CD14-positive monocyte (primary cell): ENCODE results near the gene ARFGEF3. TPM values are rescaled to one million over a fixed set of nuclear protein-coding genes. Genes with fewer than 3 reads are reported as not detected.

Experiments
- DNase-seq, 3 donors: peaks; one replicate each; pipeline ENCODE4 v3.0.0-alpha.2; 2011 to 2022
- H2AFZ ChIP-seq: 2 replicates; pipeline ENCODE4 v1.6.0; 2012; ENCODE audit warnings: mild to moderate bottlenecking, low read depth, low read length, inconsistent platforms; ENCODE audit not compliant: insufficient read depth, poor library complexity, severe bottlenecking
- H3K27ac ChIP-seq, 2 donors: 1 replicate in 1 of 2; 2 replicates in 1 of 2; pipeline ENCODE4 v1.5.1; 2012 to 2013; ENCODE audit warnings: low read length in 2 of 2, control low read depth in 1 of 2, inconsistent platforms in 1 of 2, low read depth in 1 of 2, mild to moderate bottlenecking in 1 of 2
- H3K27me3 ChIP-seq, 2 donors: one replicate each; pipeline versions ENCODE4 v1.6.0 to v1.6.1; 2011 to 2013; ENCODE audit warnings: low read length in 2 of 2; ENCODE audit not compliant: control insufficient read depth in 2 of 2, insufficient read depth in 2 of 2
- H3K36me3 ChIP-seq, 2 donors: replicated peaks in 1 of 2; 1 replicate in 1 of 2; 2 replicates in 1 of 2; pipeline versions ENCODE4 v1.5.1 to v1.6.1; 2012 to 2013; ENCODE audit warnings: low read length in 2 of 2, control low read depth in 1 of 2, inconsistent platforms in 1 of 2, mild to moderate bottlenecking in 1 of 2; ENCODE audit not compliant: insufficient read depth in 2 of 2, control insufficient read depth in 1 of 2
- H3K4me1 ChIP-seq, 2 donors: 1 replicate in 1 of 2; 2 replicates in 1 of 2; pipeline versions ENCODE4 v1.5.1 to v1.6.1; 2012 to 2013; ENCODE audit warnings: low read length in 2 of 2, control low read depth in 1 of 2, inconsistent platforms in 1 of 2, mild to moderate bottlenecking in 1 of 2, moderate library complexity in 1 of 2; ENCODE audit not compliant: insufficient read depth in 2 of 2, control insufficient read depth in 1 of 2
- H3K4me2 ChIP-seq: replicated peaks from 2 replicates; pipeline ENCODE3; 2012; ENCODE audit warnings: low read length, moderate library complexity, mild to moderate bottlenecking; ENCODE audit not compliant: poor library complexity, severe bottlenecking; ENCODE audit errors: extremely low read depth
- H3K4me3 ChIP-seq, 3 experiments: fragments of 200-600 bp in 1 of 3; sonication (generic) in 1 of 3; replicated peaks in 1 of 3; 1 replicate in 2 of 3; 2 replicates in 1 of 3; pipeline ENCODE4 v1.5.1; 2011 to 2013; ENCODE audit warnings: low read length in 3 of 3, mild to moderate bottlenecking in 3 of 3, control low read depth in 2 of 3, low read depth in 2 of 3, inconsistent platforms in 1 of 3, moderate library complexity in 1 of 3
- H3K79me2 ChIP-seq: 2 replicates; pipeline ENCODE4 v1.6.0; 2012; ENCODE audit warnings: mild to moderate bottlenecking, control low read depth, inconsistent platforms, low read length, moderate library complexity; ENCODE audit not compliant: insufficient read depth
- H3K9ac ChIP-seq: 2 replicates; pipeline ENCODE4 v1.6.0; 2017; ENCODE audit warnings: low read length, mild to moderate bottlenecking; ENCODE audit not compliant: insufficient read depth, poor library complexity, severe bottlenecking
- H3K9me3 ChIP-seq, 2 donors: replicated peaks in 1 of 2; 1 replicate in 1 of 2; 2 replicates in 1 of 2; pipeline versions ENCODE4 v1.5.1 to v1.6.1; 2012 to 2013; ENCODE audit warnings: low read length in 2 of 2, control low read depth in 1 of 2; ENCODE audit not compliant: control insufficient read depth in 1 of 2, insufficient read depth in 1 of 2
- H4K20me1 ChIP-seq: 2 replicates; pipeline ENCODE4 v1.6.0; 2012; ENCODE audit warnings: mild to moderate bottlenecking, low read length, control low read depth, moderate library complexity; ENCODE audit not compliant: insufficient read depth
- H3K27ac Mint-ChIP-seq, 7 donors: one replicate each; pipeline ENCODE4 v1.8.0; 2020; ENCODE audit warnings: mild to moderate bottlenecking in 7 of 7, mixed read lengths in 7 of 7, moderate library complexity in 6 of 7, inconsistent platforms in 2 of 7
- H3K27me3 Mint-ChIP-seq, 3 donors: one replicate each; pipeline ENCODE4 v1.8.0; 2021 to 2022; ENCODE audit warnings: low read depth in 3 of 3, mild to moderate bottlenecking in 3 of 3, mixed read lengths in 3 of 3, moderate library complexity in 3 of 3, inconsistent platforms in 1 of 3
- H3K36me3 Mint-ChIP-seq, 2 donors: one replicate each; pipeline ENCODE4 v1.8.0; 2020; ENCODE audit warnings: mixed read lengths in 2 of 2, inconsistent platforms in 1 of 2, mild to moderate bottlenecking in 1 of 2
- H3K4me1 Mint-ChIP-seq: one replicate; pipeline ENCODE4 v1.8.0; 2020; ENCODE audit warnings: mild to moderate bottlenecking, mixed read lengths
- H3K4me3 Mint-ChIP-seq, 2 donors: one replicate each; pipeline ENCODE4 v1.8.0; 2020; ENCODE audit warnings: mild to moderate bottlenecking in 2 of 2, mixed read lengths in 2 of 2, moderate library complexity in 1 of 2
- H3K9me3 Mint-ChIP-seq, 7 donors: one replicate each; pipeline ENCODE4 v1.8.0; 2020 to 2022; ENCODE audit warnings: mixed read lengths in 7 of 7, mild to moderate bottlenecking in 6 of 7, moderate library complexity in 6 of 7, inconsistent platforms in 2 of 7
- WGBS: methylation state at CpG from one replicate; pipeline ENCODE4 v1.1.5; 2013; ENCODE audit warnings: missing lambda C conversion rate; ENCODE audit not compliant: insufficient coverage; 5-methylcytosine and 5-hydroxymethylcytosine counted together
- intact Hi-C, 2 donors: fragments of 100-400 bp; cut with micrococcal nuclease; formaldehyde crosslinking; loops; one replicate each; pipeline versions ENCODE4 v1.15.0 to v1.15.1; 2023
- polyA plus RNA-seq, 3 donors: library from polyadenylated mRNA; depleted of rRNA in 1 of 3; unstranded in 2 of 3; stranded (reverse) in 1 of 3; fragments of 300-500 nt in 2 of 3; fragments of >200 nt in 1 of 3; fragmentation: Illumina TruSeq in 2 of 3; gene quantifications; 1 replicate in 2 of 3; 2 replicates in 1 of 3; pipeline ENCODE4 v1.2.3, GENCODE V29; 2012 to 2021
- TF ChIP-seq, protein P1 (sequence below): fragments of 200-600 bp; IDR thresholded peaks from one replicate; pipeline ENCODE4 v1.8.0; 2022; ENCODE audit warnings: antibody characterized with exemption, mild to moderate bottlenecking

ARFGEF3 gene
- polyA plus RNA-seq, 3 donors = not detected

- Mint-ChIP-seq H3K9me3 (peaks cover 0 to 6% (median 0%) of the 10 kb centered on the region in 7 donors), H3K27ac (no peak overlapping the region), H3K36me3 (no peaks in the 10 kb centered on the region), H3K27me3 (peaks cover 3 to 5% (median 3%) of the 10 kb centered on the region in 3 donors), H3K4me1 (no peaks in the 10 kb centered on the region), H3K4me3 (no peak overlapping the region)
- no peak overlapping the region for H3K27ac ChIP-seq
- H3K9me3 ChIP-seq = no peaks in the 10 kb centered on the region
- DNase-seq = no peak
- H3K79me2 ChIP-seq = no peaks in the 10 kb centered on the region
- WGBS = 99% methylated on average over 13 of the region's 14 CpGs
- TF ChIP-seq, protein P1, sequence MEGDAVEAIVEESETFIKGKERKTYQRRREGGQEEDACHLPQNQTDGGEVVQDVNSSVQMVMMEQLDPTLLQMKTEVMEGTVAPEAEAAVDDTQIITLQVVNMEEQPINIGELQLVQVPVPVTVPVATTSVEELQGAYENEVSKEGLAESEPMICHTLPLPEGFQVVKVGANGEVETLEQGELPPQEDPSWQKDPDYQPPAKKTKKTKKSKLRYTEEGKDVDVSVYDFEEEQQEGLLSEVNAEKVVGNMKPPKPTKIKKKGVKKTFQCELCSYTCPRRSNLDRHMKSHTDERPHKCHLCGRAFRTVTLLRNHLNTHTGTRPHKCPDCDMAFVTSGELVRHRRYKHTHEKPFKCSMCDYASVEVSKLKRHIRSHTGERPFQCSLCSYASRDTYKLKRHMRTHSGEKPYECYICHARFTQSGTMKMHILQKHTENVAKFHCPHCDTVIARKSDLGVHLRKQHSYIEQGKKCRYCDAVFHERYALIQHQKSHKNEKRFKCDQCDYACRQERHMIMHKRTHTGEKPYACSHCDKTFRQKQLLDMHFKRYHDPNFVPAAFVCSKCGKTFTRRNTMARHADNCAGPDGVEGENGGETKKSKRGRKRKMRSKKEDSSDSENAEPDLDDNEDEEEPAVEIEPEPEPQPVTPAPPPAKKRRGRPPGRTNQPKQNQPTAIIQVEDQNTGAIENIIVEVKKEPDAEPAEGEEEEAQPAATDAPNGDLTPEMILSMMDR = no peak
- no peaks in the 10 kb centered on the region for H3K36me3 ChIP-seq
- no peak overlapping the region for H3K4me2 ChIP-seq
- intact Hi-C loops = no loop called here
- H3K4me3 ChIP-seq = no peak overlapping the region
- H4K20me1 ChIP-seq = no peaks in the 10 kb centered on the region
- no peaks in the 10 kb centered on the region for H3K27me3 ChIP-seq
- no peak overlapping the region for H3K9ac ChIP-seq
- H3K4me1 ChIP-seq = no peaks in the 10 kb centered on the region
- no peak overlapping the region for H2AFZ ChIP-seq
These were observed 173.2 kb downstream of the ARFGEF3 start for GRCh38 chr6:138334963-138335362.

DNA sequence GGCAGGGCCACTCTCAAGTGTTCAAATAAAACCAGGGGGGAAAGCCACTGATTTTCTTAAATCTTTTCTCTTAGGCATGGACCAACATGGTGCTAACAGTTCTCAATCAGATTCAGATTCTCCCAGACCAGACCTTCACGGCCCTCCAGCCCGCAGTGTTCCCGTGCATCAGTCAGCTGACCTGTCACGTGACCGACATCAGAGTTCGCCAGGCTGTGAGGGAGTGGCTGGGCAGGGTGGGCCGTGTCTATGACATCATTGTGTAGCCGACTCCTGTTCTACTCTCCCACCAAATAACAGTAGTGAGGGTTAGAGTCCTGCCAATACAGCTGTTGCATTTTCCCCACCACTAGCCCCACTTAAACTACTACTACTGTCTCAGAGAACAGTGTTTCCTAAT is 174.5 kb downstream of the ARFGEF3 start:
- Mint-ChIP-seq H3K9me3 (peaks cover 0 to 6% (median 0%) of the 10 kb centered on the region in 7 donors), H3K4me1 (no peaks in the 10 kb centered on the region), H3K4me3 (no peak overlapping the region), H3K27me3 (peaks cover 0 to 5% (median 3%) of the 10 kb centered on the region in 3 donors), H3K27ac (no peak overlapping the region), H3K36me3 (no peaks in the 10 kb centered on the region)
- H3K4me2 ChIP-seq = no peak overlapping the region
- no CpG with 5 or more reads among the region's 8 CpGs for WGBS
- no peak overlapping the region for H3K9ac ChIP-seq
- H3K9me3 ChIP-seq = no peaks in the 10 kb centered on the region
- DNase-seq = no peak
- no peaks in the 10 kb centered on the region for H3K36me3 ChIP-seq
- H4K20me1 ChIP-seq = no peaks in the 10 kb centered on the region
- no peak overlapping the region for H3K27ac ChIP-seq
- intact Hi-C loops = no loop called here
- no peaks in the 10 kb centered on the region for H3K79me2 ChIP-seq
- H2AFZ ChIP-seq = no peak overlapping the region
- no peak overlapping the region for H3K4me3 ChIP-seq
- no peaks in the 10 kb centered on the region for H3K4me1 ChIP-seq
- TF ChIP-seq, protein P1 = no peak
- H3K27me3 ChIP-seq = no peaks in the 10 kb centered on the region
